Measurements from ENCODE around the gene HSPA1B.

DNA sequence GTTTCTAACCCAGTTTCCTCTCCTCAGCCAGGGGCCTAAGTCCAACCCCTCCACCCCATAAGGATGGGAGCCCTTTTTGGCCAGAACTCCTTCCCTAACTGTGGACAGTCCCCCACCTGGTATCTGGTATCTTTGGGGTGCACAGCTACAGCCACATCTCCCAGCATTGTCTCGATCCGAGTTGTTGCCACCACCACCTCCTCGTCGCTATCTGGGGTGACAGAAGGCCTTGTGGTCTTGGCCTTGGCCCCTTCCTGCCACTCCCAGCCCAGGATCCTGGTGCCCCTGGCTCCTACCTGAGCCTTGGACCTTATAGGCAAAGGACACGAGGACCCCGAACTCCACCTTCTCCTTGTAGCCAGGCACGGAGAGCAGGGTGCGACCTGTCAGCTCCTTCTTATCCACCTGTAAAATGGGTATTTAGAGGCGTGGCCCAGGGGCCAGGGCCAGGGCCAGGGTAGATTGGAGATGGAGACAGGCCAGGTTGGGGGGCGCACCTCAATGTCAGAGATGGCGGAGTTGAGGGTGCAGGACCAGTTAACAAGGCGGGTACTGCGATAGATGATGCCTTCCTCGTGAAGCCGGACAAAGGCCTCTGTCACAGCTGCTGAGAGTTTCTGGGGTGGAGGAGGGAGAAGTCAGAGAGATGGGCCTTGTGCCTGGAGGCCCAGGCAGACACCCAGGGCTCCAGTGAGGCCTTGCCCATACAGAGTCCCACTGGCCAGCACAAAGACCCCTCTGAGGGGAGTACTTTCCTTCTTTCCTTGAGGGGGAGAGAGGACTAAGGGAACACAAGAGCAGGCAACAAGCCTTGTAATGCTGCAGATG is 43.2 kb upstream of the HSPA1B start:
- TF ChIP-seq POLR2A (IDR thresholded peaks at IDR 0.05; ENCODE audit: low read depth, low read length) (no peak), CEBPB (IDR thresholded peaks at IDR 0.05; ENCODE audit: low read depth, low read length) (no peak), RFX5 (IDR thresholded peaks at IDR 0.05; ENCODE audit: low read depth, low read length) (no peak), RCOR1 (IDR thresholded peaks at IDR 0.05; ENCODE audit: insufficient replicate concordance, low read length) (no peak), FOS (IDR thresholded peaks at IDR 0.05; ENCODE audit: low read depth, low read length) (no peak), CTCF (conservative IDR thresholded peaks at IDR 0.05; ENCODE audit: low read depth, low read length) (no peak)

Measured in IMR-90 (cell line).